Esophagus (tissue), 2 donors: Measurements from ENCODE around the gene MAP3K12. TPM values are rescaled to one million over a fixed set of nuclear protein-coding genes. Genes with fewer than 3 reads are reported as not detected.
A peak's percentile ranks its signal among the peaks of the same experiment; 100 is the strongest.
"Not testable (repeated sequence)": the region's sequence is repeated elsewhere in the genome, so short reads cannot be mapped to it uniquely, and the experiment has no call there.

ENCODE experiments used
- H3K27ac ChIP-seq, 2 donors: one replicate each; pipeline ENCODE4 v1.5.1; 2013; ENCODE audit warnings: low read depth in 2 of 2, mild to moderate bottlenecking in 2 of 2, inconsistent platforms in 1 of 2, low read length in 1 of 2, moderate library complexity in 1 of 2
- H3K27me3 ChIP-seq, 2 donors: one replicate each; pipeline ENCODE4 v1.6.1; 2013; ENCODE audit warnings: low read length in 2 of 2, control low read depth in 1 of 2, mild to moderate bottlenecking in 1 of 2; ENCODE audit not compliant: insufficient read depth in 2 of 2, control insufficient read depth in 1 of 2
- H3K36me3 ChIP-seq, 2 donors: one replicate each; pipeline ENCODE4 v1.6.1; 2013; ENCODE audit warnings: low read length in 1 of 2; ENCODE audit not compliant: control insufficient read depth in 2 of 2, insufficient read depth in 2 of 2
- H3K4me1 ChIP-seq, 2 donors: one replicate each; pipeline ENCODE4 v1.6.1; 2013; ENCODE audit warnings: low read length in 1 of 2; ENCODE audit not compliant: control insufficient read depth in 2 of 2, insufficient read depth in 2 of 2
- H3K4me3 ChIP-seq, 2 donors: one replicate each; pipeline ENCODE4 v1.5.1; 2013; ENCODE audit warnings: low read length in 2 of 2, mild to moderate bottlenecking in 2 of 2, low read depth in 1 of 2, moderate library complexity in 1 of 2
- H3K9me3 ChIP-seq, 2 donors: one replicate each; pipeline ENCODE4 v1.6.1; 2013; ENCODE audit warnings: mild to moderate bottlenecking in 2 of 2, low read depth in 1 of 2, low read length in 1 of 2, moderate library complexity in 1 of 2; ENCODE audit not compliant: control insufficient read depth in 2 of 2, insufficient read depth in 1 of 2
- WGBS, 2 donors: extraction: QIAGEN DNeasy Blood & Tissue Kit; methylation state at CpG; one replicate each; pipeline ENCODE4 v1.1.7; 2013; 5-methylcytosine and 5-hydroxymethylcytosine counted together
- polyA plus RNA-seq, 2 donors: library from polyadenylated mRNA; stranded (reverse); fragments of 200-250 nt; gene quantifications; one replicate each; pipeline ENCODE4 v1.2.3, GENCODE V29; 2013
- donor health status: healthy with polysubstance abuse.
- donor health status: Bipolar disorder and iron deficiency.

The MAP3K12 gene
- polyA plus RNA-seq, 2 donors = 6.2 to 8.5 TPM

GRCh38 chr12:53452159-53453077, 46.8 kb downstream of the MAP3K12 start:
- H3K4me1 ChIP-seq = peaks cover 0 to 3% of the 10 kb centered on the region in 2 donors
- no peaks in the 10 kb centered on the region for H3K27me3 ChIP-seq
- WGBS, 2 donors = 1% methylated on average over 43 to 69 of the region's 82 CpGs
- H3K4me3 ChIP-seq = peak overlapping the region; percentile 81 to 85
- H3K9me3 ChIP-seq = no peaks in the 10 kb centered on the region
- H3K27ac ChIP-seq = peak overlapping the region; percentile 97 to 99
- peaks cover 8 to 16% of the 10 kb centered on the region in 2 donors for H3K36me3 ChIP-seq

GRCh38 chr12:53451661-53452158, 47.5 kb downstream of the MAP3K12 start, which contains the start of gene PCBP2:
Gene PCBP2 (plus strand): TSS chr12:53452102. CDS start chr12:53454801, 2,699 bp downstream.
- Histone ChIP-seq H3K4me1 (peaks cover 0 to 3% of the 10 kb centered on the region in 2 donors), H3K27me3 (no peaks in the 10 kb centered on the region), H3K27ac (peak within 1 kb of the TSS; percentile 97 to 99), H3K9me3 (no peaks in the 10 kb centered on the region), H3K4me3 (peak within 1 kb of the TSS; percentile 81 to 85), H3K36me3 (peaks cover 2 to 13% of the 10 kb centered on the region in 2 donors)
- WGBS, 2 donors = 0% methylated on average over 24 to 31 of the region's 32 CpGs

DNA sequence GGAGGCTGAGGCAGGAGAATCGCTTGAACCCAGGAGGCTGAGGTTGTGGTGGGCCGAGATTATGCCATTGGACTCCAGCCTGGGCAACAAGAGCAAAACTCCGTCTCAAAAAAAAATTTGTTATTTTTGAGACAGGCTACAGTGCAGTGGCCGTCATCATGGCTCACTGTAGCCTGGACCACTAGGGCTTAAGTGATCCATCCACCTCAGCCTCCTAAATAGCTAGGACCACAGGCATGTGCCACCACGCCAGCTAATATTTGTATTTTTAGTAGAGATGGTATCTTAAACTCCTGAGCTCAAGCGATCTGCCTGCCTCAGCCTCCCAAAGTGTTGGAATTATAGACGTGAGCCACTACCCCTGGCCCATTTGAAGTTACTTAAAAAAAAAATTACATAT, 48.3 kb downstream of the MAP3K12 start:
- Histone ChIP-seq H3K4me3 (no peak overlapping the region), H3K4me1 (peaks cover 0 to 3% of the 10 kb centered on the region in 2 donors), H3K27ac (no peak overlapping the region), H3K9me3 (no peaks in the 10 kb centered on the region), H3K36me3 (peaks cover 0 to 9% of the 10 kb centered on the region in 2 donors), H3K27me3 (no peaks in the 10 kb centered on the region)
- WGBS, 2 donors = 87 to 93% methylated on average over 7 of the region's 7 CpGs

DNA sequence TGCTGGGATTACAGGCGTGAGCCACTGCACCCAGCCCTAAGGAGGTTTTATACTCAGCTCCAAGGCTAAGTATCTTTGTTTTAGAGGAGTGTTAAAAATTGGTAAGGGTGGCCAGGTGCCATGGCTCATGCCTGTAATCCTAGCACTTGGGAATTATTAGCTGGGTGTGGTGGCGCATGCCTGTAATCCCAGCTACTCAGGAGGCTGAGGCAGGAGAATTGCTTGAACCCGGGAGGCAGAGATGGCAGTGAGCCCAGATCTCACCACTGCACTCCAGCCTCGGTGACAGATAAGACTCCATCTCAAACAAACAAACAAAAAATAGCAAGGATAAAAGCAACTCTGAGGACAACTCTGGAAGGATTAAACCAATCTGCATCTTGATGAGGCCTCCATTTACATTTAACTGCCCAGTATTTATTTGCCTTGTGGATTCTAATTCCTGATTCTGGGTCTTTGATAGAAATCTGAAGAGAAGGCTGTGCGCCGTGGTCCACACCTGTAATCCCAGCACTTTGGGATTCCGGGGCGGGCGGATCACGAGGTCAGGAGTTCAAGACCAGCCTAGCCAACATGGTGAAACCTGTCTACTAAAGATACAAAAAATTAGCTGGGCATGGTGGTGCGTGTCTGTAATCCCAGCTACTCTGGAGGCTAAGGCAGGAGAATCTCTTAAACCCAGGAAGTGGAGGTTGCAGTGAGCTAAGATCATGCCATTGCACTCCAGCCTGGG, 54.5 kb downstream of the MAP3K12 start:
- H3K36me3 ChIP-seq, H3K4me3 ChIP-seq, H3K4me1 ChIP-seq, H3K9me3 ChIP-seq, H3K27ac ChIP-seq, H3K27me3 ChIP-seq: not testable (repeated sequence)
- WGBS, 2 donors = 85 to 89% methylated on average over 11 of the region's 11 CpGs

DNA sequence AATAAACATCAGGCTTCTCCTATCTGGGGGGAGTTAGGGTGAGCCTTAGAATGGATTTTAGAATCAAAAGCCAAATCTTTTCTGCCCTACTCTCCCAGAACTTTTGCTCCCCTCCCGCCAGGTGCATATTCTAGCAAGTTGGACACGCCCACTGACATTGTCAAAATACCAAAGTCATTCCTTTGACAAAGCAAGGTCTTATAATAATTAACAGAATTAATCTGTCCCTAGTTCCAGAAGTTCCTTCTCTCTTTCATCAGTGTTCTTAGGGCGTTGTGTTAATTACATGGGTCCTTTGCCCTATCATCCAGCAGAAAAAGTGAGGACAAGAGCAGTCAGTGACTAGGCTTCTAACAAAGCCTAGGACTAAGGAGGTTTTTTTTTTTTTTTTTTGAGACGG, 55.3 kb downstream of the MAP3K12 start:
- Histone ChIP-seq H3K36me3 (peaks cover 4 to 5% of the 10 kb centered on the region in 2 donors), H3K27ac (no peak overlapping the region), H3K4me1 (peaks cover 0 to 5% of the 10 kb centered on the region in 2 donors), H3K4me3 (no peak overlapping the region), H3K9me3 (no peaks in the 10 kb centered on the region), H3K27me3 (no peaks in the 10 kb centered on the region)
- WGBS, 2 donors = 74 to 93% methylated on average over 4 of the region's 4 CpGs

- Histone ChIP-seq H3K36me3 (peaks cover 4 to 5% of the 10 kb centered on the region in 2 donors), H3K4me1 (peaks cover 0 to 5% of the 10 kb centered on the region in 2 donors), H3K4me3 (peak within 1 kb of the TSS; percentile 63 to 93), H3K9me3 (no peaks in the 10 kb centered on the region), H3K27me3 (no peaks in the 10 kb centered on the region), H3K27ac (peak within 1 kb of the TSS; percentile 93 to 96)
- WGBS, 2 donors = 1 to 2% methylated on average over 31 of the region's 31 CpGs
Measured at GRCh38 chr12:53441040-53441833, 58.0 kb downstream of the MAP3K12 start, which contains the start of gene PRR13. Gene PRR13 (plus strand): TSS chr12:53441734. CDS start chr12:53442715, 981 bp downstream.

GRCh38 chr12:53439582-53439981, 59.7 kb downstream of the MAP3K12 start:
- H3K4me3 ChIP-seq, H3K36me3 ChIP-seq, H3K4me1 ChIP-seq, H3K27me3 ChIP-seq, H3K27ac ChIP-seq, H3K9me3 ChIP-seq: not testable (repeated sequence)

DNA sequence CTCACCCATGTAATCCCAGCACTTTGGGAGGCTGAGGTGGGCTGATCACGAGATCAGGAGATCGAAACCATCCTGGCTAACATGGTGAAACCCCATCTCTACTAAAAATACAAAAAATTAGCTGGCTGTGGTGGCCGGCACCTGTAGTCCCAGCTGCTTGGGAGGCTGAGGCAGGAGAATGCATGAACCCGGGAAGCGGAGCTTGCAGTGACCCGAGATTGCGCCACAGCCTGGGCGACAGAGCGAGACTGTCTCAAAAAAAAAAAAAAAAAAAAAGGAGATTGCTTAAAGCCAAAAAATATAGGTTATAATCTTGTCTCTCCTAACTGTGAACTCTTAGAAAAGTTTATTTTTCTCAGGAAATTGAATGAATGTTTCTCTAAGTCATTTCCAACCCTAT, 63.9 kb downstream of the MAP3K12 start:
- H3K27me3 ChIP-seq, H3K36me3 ChIP-seq, H3K27ac ChIP-seq, H3K4me3 ChIP-seq, H3K9me3 ChIP-seq, H3K4me1 ChIP-seq: not testable (repeated sequence)
- 92 to 95% methylated on average over 9 of the region's 9 CpGs for WGBS, 2 donors

- Histone ChIP-seq H3K4me1 (no peaks in the 10 kb centered on the region), H3K27ac (no peak overlapping the region), H3K9me3 (no peaks in the 10 kb centered on the region), H3K4me3 (no peak overlapping the region), H3K27me3 (no peaks in the 10 kb centered on the region), H3K36me3 (no peaks in the 10 kb centered on the region)
- 79 to 81% methylated on average over 7 of the region's 7 CpGs for WGBS, 2 donors
Measured at GRCh38 chr12:53431187-53431586, 68.1 kb downstream of the MAP3K12 start.
